Cardiac fibroblast (primary cell): ENCODE results near the gene CCDC148.
"Not testable (repeated sequence)": the region's sequence is repeated elsewhere in the genome, so short reads cannot be mapped to it uniquely, and the experiment has no call there.

ENCODE experiments used
- DNase-seq, 2 donors: peaks; one replicate each; pipeline versions ENCODE4 v3.0.0 to v3.0.0-alpha.2; 2010; ENCODE audit warnings: low read depth in 2 of 2
- H3K4me3 ChIP-seq, 2 donors: replicated peaks in 1 of 2; 1 replicate in 1 of 2; 2 replicates in 1 of 2; pipeline ENCODE4 v1.5.1; 2011; ENCODE audit warnings: low read depth in 2 of 2, low read length in 2 of 2, mild to moderate bottlenecking in 2 of 2, moderate library complexity in 1 of 2
- TF ChIP-seq, protein P1 (sequence below): IDR thresholded peaks from one replicate; pipeline ENCODE4 v1.5.1; 2011; ENCODE audit warnings: low read depth, mild to moderate bottlenecking, low read length, inconsistent platforms

CCDC148 gene

GRCh38 chr2:158473719-158474392 is 17.3 kb upstream of the CCDC148 start:
- no peak for DNase-seq
- no peak overlapping the region for H3K4me3 ChIP-seq
- TF ChIP-seq, protein P1, sequence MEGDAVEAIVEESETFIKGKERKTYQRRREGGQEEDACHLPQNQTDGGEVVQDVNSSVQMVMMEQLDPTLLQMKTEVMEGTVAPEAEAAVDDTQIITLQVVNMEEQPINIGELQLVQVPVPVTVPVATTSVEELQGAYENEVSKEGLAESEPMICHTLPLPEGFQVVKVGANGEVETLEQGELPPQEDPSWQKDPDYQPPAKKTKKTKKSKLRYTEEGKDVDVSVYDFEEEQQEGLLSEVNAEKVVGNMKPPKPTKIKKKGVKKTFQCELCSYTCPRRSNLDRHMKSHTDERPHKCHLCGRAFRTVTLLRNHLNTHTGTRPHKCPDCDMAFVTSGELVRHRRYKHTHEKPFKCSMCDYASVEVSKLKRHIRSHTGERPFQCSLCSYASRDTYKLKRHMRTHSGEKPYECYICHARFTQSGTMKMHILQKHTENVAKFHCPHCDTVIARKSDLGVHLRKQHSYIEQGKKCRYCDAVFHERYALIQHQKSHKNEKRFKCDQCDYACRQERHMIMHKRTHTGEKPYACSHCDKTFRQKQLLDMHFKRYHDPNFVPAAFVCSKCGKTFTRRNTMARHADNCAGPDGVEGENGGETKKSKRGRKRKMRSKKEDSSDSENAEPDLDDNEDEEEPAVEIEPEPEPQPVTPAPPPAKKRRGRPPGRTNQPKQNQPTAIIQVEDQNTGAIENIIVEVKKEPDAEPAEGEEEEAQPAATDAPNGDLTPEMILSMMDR: no peak

- not testable (repeated sequence) for H3K4me3 ChIP-seq, DNase-seq
Observed at GRCh38 chr2:158473300-158473699, 16.7 kb upstream of the CCDC148 start.

DNA sequence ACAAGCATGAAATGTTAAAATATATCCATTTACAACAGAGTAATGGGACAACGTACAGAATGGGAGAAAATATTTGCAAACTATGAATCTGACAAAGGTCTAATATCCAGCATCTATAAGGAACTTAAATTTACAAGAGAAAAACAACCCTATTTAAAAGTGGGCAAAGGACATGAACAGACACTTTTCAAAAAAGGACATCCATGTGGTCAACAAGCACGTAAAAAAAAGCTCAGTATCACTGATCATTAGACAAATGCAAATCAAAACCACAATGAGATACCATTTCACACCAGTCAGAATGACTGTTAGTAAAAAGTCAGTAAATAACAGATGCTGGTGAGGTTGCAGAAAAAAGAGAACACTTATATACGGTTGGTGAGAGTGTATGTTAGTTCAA is 16.3 kb upstream of the CCDC148 start:
- H3K4me3 ChIP-seq, DNase-seq: not testable (repeated sequence)

DNA sequence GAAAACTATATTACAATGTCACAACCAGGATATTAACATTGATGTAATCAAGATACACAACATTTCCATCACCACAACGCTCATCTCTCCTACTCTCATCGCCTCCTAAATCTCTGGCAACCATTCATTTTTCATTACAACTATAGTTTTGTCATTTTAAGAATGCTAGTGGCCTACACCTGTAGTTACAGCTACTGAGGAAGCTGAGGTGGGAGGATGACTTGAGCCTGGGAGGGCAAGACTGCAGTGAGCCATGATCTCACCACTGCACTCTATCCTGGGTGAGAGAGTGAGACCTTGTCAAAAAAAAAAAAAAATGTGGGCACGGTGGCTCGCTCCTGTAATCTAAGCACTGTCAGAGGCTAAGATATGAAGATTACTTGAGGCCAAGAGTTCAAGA is 10.7 kb upstream of the CCDC148 start:
- DNase-seq: no peak
- TF ChIP-seq, protein P1: no peak
- H3K4me3 ChIP-seq: no peak overlapping the region

- DNase-seq: peak; percentile 29 to 35
- H3K4me3 ChIP-seq: no peak overlapping the region
- TF ChIP-seq, protein P1: peak; percentile 54
Observed at GRCh38 chr2:158464426-158465281, 8.1 kb upstream of the CCDC148 start.

DNA sequence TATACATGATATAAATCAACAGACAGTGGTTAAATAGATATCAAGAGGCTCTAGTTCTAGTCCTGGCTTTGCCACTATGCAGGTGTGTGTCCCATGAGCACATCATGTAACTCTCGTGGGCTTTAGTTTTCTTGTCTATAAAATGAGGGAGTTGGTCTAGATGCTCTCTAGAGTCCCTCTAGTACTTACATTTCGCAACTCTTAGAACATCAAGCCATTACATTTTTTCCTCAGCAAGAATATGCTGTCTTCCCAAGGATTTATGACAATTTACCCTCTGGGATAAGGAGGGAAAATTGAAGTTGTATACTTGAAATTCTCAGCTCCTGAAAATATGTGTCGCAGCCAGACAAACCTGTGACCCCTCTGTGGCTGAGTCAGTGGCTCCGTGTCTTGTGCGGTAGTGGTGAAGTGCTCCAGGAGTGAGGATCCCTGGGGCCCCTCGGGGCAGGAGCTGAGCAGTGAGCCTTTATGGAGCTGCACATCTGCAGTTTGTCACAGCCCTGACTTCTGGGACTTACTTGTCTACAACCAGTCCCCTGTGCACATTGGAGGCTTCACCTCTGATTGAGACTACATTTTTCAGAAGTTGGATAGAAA is 7.0 kb upstream of the CCDC148 start:
- TF ChIP-seq, protein P1: no peak
- no peak overlapping the region for H3K4me3 ChIP-seq
- peak in 1 of 2 donors; percentile 19 for DNase-seq

GRCh38 chr2:158460632-158461297 is 4.2 kb upstream of the CCDC148 start:
- H3K4me3 ChIP-seq: no peak overlapping the region
- DNase-seq: peak in 1 of 2 donors; percentile 36
- TF ChIP-seq, protein P1: no peak
